SHP77 (cell line): Measurements from ENCODE around the gene BPIFB2.
"Not testable (repeated sequence)": the region's sequence is repeated elsewhere in the genome, so short reads cannot be mapped to it uniquely, and the experiment has no call there.

Source experiments
- DNase-seq, 2 experiments: peaks; one replicate each; lab custom pipeline; 2025; lab: John Stamatoyannopoulos, UW

BPIFB2 gene

GRCh38 chr20:33007376-33008335, at the start of gene BPIFB2:
BPIFB2 (plus strand) TSS chr20:33007704; CDS start chr20:33008575, 871 bp downstream.
- DNase-seq: no peak

GRCh38 chr20:32958574-32958973, 48.9 kb upstream of the BPIFB2 start:
- no peak for DNase-seq

GRCh38 chr20:32959351-32960221, 47.9 kb upstream of the BPIFB2 start:
- no peak for DNase-seq

- DNase-seq: no peak
Observed at GRCh38 chr20:32960222-32960518, 47.3 kb upstream of the BPIFB2 start.

- no peak for DNase-seq
Observed at GRCh38 chr20:32960849-32961731, 46.4 kb upstream of the BPIFB2 start.

- no peak for DNase-seq
Observed at GRCh38 chr20:32962053-32962452, 45.5 kb upstream of the BPIFB2 start.

GRCh38 chr20:32962646-32963045, 44.9 kb upstream of the BPIFB2 start:
- not testable (repeated sequence) for DNase-seq

GRCh38 chr20:32963176-32963575, 44.3 kb upstream of the BPIFB2 start:
- DNase-seq: no peak

GRCh38 chr20:32964575-32964974, 42.9 kb upstream of the BPIFB2 start:
- DNase-seq: no peak

- no peak for DNase-seq
Observed at GRCh38 chr20:32965115-32965514, 42.4 kb upstream of the BPIFB2 start.

- DNase-seq: no peak
Observed at GRCh38 chr20:32965581-32966373, 41.7 kb upstream of the BPIFB2 start.

- DNase-seq: no peak
Observed at GRCh38 chr20:32966382-32966781, 41.1 kb upstream of the BPIFB2 start.

- no peak for DNase-seq
Observed at GRCh38 chr20:32966881-32967781, 40.4 kb upstream of the BPIFB2 start.

- no peak for DNase-seq
Observed at GRCh38 chr20:32967961-32968457, 39.5 kb upstream of the BPIFB2 start.

- no peak for DNase-seq
Observed at GRCh38 chr20:32968478-32969241, 38.8 kb upstream of the BPIFB2 start.

- no peak for DNase-seq
Observed at GRCh38 chr20:32969356-32970114, 38.0 kb upstream of the BPIFB2 start.

- no peak for DNase-seq
Observed at GRCh38 chr20:32970115-32970972, 37.2 kb upstream of the BPIFB2 start.
